Retina (tissue), 1 donor: ENCODE measurements around the gene PRR22.

Experiments used
- DNase-seq: peaks from one replicate; pipeline ENCODE4 v3.0.0-alpha.2; 2016

PRR22 gene

GRCh38 chr19:5784581-5785147 lies at the start of gene PRR22:
PRR22 (minus strand) TSS chr19:5784746; CDS start chr19:5784660, 86 bp downstream.
- no peak for DNase-seq

- DNase-seq = no peak
Measured at GRCh38 chr19:5832527-5833216, 48.1 kb upstream of the PRR22 start.

- no peak for DNase-seq
Measured at GRCh38 chr19:5832061-5832460, 47.5 kb upstream of the PRR22 start.

GRCh38 chr19:5831159-5831558 lies 46.6 kb upstream of the PRR22 start:
- no peak for DNase-seq

- DNase-seq = no peak
Measured at GRCh38 chr19:5829567-5830310, 45.2 kb upstream of the PRR22 start.

GRCh38 chr19:5828661-5829566 lies 44.4 kb upstream of the PRR22 start:
- peak; percentile 63 for DNase-seq

GRCh38 chr19:5827891-5828660 lies 43.5 kb upstream of the PRR22 start:
- peak; percentile 99 for DNase-seq

GRCh38 chr19:5827342-5827890 lies 42.9 kb upstream of the PRR22 start:
- DNase-seq = peak; percentile 22

- peak; percentile 43 for DNase-seq
Measured at GRCh38 chr19:5826531-5827341, 42.2 kb upstream of the PRR22 start.

- no peak for DNase-seq
Measured at GRCh38 chr19:5825178-5825577, 40.6 kb upstream of the PRR22 start.

- DNase-seq = peak; percentile 47
Measured at GRCh38 chr19:5824751-5825150, 40.2 kb upstream of the PRR22 start.

- DNase-seq = no peak
Measured at GRCh38 chr19:5823579-5824281, 39.2 kb upstream of the PRR22 start.

- no peak for DNase-seq
Measured at GRCh38 chr19:5822181-5822844, 37.8 kb upstream of the PRR22 start.

- DNase-seq = no peak
Measured at GRCh38 chr19:5821521-5822180, 37.1 kb upstream of the PRR22 start.

GRCh38 chr19:5820785-5821184 lies 36.2 kb upstream of the PRR22 start:
- no peak for DNase-seq

GRCh38 chr19:5818594-5818993 lies 34.0 kb upstream of the PRR22 start:
- no peak for DNase-seq

- DNase-seq = no peak
Measured at GRCh38 chr19:5817218-5817617, 32.7 kb upstream of the PRR22 start.

- DNase-seq = no peak
Measured at GRCh38 chr19:5814852-5815246, 30.3 kb upstream of the PRR22 start.
